GM18951 (cell line): ENCODE results near the gene ROPN1L.

Experiments
- POLR2A ChIP-seq: IDR thresholded peaks from 4 replicates; pipeline ENCODE4 v1.6.1; 2011; ENCODE audit warnings: mild to moderate bottlenecking; ENCODE audit not compliant: insufficient read length, insufficient read depth; ENCODE audit errors: extremely low read depth
- in situ Hi-C: fragments of 300-500 bp; cut with MboI; formaldehyde crosslinking; loops from one replicate; pipeline ENCODE4 v1.12.0; 2022; ENCODE audit warnings: low sequenced_read_pairs, mixed read lengths, inconsistent platforms; ENCODE audit not compliant: unreplicated experiment

The ROPN1L gene

DNA sequence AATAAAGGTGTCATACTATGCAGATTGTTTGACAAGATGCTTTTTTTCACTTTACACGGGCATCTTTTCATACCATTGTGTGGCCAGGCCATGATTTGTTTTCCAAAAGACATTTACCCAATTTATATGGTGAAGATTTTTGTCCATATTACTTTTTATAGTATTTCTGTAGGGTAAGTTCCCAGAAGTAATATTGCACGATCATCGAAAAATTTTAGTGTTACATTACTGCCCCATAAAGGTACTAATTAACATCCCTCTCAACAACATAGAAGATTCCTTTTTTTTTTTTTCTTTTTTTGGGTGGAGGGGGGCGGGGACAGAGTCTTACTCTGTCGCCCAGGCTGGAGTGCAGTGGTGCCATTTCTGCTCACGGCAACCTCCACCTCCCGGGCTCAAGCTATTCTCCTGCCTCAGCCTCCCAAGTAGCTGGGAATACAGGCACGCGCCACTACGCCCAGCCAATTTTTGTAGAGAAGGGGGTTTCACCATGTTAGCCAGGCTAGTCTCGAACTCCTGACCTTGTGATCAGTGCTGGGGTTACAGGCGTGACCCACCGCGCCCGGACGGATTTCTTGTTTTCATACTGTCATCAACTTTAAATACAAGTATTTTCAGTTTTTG, 1.2 kb upstream of the ROPN1L start:
- no peak for TF ChIP-seq POLR2A
- in situ Hi-C loops = no loop called here

GRCh38 chr5:10441992-10442435, 335 bp downstream of the ROPN1L start:
- in situ Hi-C loops = no loop called here

DNA sequence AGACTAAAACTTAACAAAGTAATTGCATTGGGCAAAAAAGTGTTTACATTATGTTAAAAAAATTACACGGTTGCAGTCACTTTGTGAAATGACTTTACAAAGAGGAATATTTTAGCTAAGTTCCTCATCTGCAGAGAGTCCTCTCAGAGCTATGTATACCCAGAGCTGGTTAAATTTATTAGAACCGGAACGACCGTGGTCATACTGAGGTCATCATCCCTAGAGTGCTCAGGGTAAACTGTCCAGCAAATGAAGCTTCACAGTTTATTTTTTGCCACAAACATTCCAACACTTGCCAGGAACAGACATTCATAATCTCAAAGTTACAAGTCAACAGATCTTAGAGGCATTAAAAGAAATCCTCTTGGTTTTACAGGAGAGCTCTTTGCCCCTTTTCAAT, 897 bp downstream of the ROPN1L start:
- in situ Hi-C loops = no loop called here
- TF ChIP-seq POLR2A = no peak

More at GRCh38 chr5:10441992-10442435, 335 bp downstream of the ROPN1L start:
- TF ChIP-seq POLR2A = no peak

DNA sequence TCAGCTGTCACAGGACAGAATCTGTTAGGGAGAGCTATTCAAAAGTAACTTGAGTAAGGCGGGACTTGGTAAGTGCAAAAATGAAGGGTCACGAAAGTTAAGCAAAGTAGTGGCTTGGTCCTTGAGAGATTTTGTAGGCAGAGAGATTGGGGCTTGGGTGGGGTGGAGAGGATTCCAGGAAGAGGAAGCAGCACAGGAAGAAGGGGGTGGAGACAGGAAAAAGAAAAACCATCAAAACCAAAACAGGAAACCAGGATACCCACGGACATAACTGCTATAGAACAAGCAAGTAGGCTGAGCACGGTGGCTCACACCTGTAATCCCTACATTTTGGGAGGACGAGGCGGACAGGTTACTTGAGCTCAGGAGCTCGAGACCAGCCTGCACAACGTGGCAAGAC, 3.7 kb downstream of the ROPN1L start:
- no peak for TF ChIP-seq POLR2A
- in situ Hi-C loops = no loop called here

- no peak for TF ChIP-seq POLR2A
- in situ Hi-C loops = no loop called here
Observed at GRCh38 chr5:10446490-10446889, 4.8 kb downstream of the ROPN1L start.

DNA sequence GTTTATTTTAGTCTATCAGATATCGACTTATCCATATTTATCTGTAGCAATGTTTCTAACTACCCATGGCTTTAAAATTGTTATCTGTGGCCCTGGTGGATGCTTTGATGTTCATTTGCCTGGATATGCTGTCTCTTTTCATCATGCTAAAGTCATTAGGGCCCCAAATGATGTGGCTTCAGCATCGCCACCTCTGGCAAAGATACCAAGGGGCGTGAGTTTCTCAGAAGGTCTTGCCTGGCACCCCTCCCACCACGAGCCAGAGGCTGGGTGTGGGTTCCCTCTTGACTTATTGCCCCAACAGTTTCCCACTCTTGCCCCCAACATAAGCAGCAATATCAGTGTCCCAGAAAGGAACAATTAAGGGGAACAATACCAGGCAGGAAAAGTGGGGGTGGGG, 5.4 kb downstream of the ROPN1L start:
- in situ Hi-C loops = no loop called here
- no peak for TF ChIP-seq POLR2A

DNA sequence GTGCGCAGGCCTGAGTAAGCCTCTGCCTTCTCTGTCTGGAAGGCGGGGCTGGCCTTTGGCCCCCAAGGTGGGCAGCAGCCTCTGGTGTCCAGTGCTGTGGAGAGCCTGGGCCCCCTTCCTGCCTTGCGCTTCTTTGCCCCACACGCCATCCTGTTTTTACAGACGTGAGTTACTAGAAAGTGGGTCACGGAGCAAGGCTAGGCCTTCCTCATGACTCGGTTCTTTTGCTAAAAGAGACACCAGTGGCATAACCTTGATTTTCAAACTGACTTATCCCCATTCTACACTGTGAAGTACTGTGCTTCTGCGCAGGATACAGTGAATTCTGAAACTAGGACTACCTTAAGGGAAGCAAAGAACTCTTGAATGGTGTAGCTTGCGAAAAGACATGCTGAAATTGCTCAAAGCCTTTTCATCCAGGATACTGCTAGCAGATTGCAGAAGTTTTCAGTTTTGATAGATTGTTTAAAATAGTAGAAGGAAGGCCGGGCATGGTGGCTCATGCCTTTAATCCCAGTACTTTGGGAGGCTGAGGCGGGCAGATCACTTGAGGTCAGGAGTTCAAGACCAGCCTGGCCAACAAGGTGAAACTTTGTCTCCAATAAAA, 7.2 kb downstream of the ROPN1L start:
- in situ Hi-C loops = no loop called here
- TF ChIP-seq POLR2A = no peak

- no peak for TF ChIP-seq POLR2A
- in situ Hi-C loops = no loop called here
Observed at GRCh38 chr5:10451137-10451824, 9.6 kb downstream of the ROPN1L start.

DNA sequence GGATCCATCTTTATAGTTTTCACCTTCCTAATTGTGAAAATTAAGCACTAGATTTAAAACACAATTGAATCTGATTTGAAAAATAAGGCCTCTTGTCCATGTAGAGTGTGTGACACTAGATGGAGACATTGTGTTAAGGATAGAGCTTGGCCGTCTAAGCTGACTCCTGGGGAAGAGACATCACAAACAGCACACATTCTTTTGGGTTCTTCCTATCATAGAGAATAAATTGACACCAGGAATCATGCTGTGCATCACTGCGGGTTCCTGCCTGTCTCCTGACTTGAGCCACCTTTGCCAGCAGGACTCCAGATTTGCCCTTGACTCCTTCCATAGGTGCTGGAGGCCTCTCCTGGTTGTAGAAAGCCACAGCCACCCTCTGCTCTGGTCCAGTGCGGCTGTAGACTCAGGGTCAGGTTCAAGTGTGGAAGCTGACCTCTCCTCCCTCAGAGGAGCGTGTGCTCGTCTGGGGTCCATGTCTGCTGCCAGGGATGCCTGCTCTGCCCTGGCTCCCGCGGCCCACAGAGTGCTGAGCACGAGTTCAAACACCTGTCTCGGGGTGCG, 11.2 kb downstream of the ROPN1L start:
- in situ Hi-C loops = no loop called here
- TF ChIP-seq POLR2A = no peak

GRCh38 chr5:10453545-10453944, 11.9 kb downstream of the ROPN1L start:
- no peak for TF ChIP-seq POLR2A
- in situ Hi-C loops = no loop called here

DNA sequence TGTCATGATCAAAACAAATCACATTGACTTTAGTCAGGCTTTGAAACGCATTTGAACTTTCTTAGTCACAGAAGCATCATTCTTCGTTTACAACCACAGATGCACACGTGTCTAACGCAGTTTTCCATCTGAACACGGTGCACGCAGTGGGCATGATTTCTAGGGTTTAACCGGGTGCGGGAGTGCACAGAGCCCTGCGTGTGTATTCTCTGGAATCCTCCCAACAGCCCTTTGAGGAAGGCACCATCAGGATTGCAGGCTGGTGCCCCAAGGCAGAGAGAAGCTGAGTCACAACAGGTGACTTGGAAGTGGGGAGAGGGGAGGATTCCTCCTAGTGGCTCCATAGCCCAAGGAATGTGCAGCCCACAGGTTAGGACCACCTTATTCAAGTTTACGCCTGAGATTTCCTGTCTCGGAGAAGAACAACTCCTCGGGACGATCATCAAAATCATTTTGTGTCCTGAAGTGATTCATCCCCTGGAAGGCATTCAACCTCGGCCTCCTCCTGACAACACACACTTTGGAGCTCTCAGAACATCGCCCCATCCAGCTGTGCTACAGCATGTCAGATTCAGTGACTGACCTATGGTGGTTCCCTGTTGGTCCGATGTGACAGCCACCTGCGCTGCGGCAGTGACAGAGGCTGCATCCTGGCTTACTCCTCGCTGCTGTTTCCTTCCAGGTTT, 13.1 kb downstream of the ROPN1L start:
- no peak for TF ChIP-seq POLR2A
- in situ Hi-C loops = no loop called here

- in situ Hi-C loops = no loop called here
- TF ChIP-seq POLR2A = no peak
Observed at GRCh38 chr5:10455277-10455670, 13.6 kb downstream of the ROPN1L start.
